Measurements from ENCODE around the gene RBBP8NL.
A peak's percentile ranks its signal among the peaks of the same experiment; 100 is the strongest.

- TF ChIP-seq, protein P1, sequence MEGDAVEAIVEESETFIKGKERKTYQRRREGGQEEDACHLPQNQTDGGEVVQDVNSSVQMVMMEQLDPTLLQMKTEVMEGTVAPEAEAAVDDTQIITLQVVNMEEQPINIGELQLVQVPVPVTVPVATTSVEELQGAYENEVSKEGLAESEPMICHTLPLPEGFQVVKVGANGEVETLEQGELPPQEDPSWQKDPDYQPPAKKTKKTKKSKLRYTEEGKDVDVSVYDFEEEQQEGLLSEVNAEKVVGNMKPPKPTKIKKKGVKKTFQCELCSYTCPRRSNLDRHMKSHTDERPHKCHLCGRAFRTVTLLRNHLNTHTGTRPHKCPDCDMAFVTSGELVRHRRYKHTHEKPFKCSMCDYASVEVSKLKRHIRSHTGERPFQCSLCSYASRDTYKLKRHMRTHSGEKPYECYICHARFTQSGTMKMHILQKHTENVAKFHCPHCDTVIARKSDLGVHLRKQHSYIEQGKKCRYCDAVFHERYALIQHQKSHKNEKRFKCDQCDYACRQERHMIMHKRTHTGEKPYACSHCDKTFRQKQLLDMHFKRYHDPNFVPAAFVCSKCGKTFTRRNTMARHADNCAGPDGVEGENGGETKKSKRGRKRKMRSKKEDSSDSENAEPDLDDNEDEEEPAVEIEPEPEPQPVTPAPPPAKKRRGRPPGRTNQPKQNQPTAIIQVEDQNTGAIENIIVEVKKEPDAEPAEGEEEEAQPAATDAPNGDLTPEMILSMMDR (conservative IDR thresholded peaks at IDR 0.05 in 1 of 2, IDR thresholded peaks at IDR 0.05 in 1 of 2; ENCODE audit: low read depth in 1 of 2, low read length in 2 of 2), result no peak
- peak; percentile 92 for TF ChIP-seq EZH2 (IDR thresholded peaks at IDR 0.05; ENCODE audit: low read length, missing control alignments)
Measured at GRCh38 chr20:62476056-62476838, 48.9 kb upstream of the RBBP8NL start.

Measured in fibroblast of lung (primary cell).